ELR (cell line): Measurements from ENCODE around the gene ERP29.
"Not testable (repeated sequence)": the region's sequence is repeated elsewhere in the genome, so short reads cannot be mapped to it uniquely, and the experiment has no call there.

Experiments used
- DNase-seq: peaks from one replicate; pipeline ENCODE4 v3.0.0-alpha.2; 2015; ENCODE audit warnings: low read depth

The ERP29 gene

DNA sequence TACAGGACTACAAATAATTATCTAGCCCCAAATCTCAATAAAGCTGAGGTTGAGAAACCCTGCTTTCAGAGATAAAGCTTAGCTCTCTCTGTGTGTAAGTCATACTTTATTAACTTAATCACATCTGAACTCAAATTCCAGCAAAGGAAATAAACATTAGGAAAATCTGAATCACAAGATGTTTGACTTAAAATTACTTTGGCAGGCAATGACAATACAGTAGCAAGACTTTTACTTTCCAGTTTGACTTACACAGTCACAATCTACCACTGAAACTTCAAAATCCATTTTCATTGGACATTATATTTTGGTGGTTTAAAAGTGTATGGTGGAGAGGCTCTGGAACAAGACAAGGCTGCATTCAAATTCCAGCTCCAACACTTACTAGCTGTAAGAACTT lies 11.7 kb upstream of the ERP29 start:
- no peak for DNase-seq

DNA sequence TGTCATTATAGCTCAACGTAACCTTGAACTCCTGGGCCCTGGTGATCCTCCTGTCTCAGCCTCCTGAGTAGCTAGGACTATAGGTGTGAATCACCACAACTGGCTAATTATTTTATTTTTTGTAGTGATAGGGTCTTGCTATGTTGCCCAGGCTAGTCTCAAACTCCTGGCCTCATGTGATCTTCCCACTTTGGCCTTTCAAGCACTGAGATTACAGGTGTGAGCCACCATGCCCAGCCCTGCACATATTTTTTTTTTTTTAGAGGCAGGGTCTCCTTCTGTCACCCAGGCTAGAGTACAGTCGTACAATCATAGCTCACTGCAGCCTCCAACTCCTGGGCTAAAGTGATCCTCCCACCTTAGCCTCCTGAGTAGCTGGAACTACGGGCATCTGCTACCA lies 9.2 kb upstream of the ERP29 start:
- DNase-seq = no peak

DNA sequence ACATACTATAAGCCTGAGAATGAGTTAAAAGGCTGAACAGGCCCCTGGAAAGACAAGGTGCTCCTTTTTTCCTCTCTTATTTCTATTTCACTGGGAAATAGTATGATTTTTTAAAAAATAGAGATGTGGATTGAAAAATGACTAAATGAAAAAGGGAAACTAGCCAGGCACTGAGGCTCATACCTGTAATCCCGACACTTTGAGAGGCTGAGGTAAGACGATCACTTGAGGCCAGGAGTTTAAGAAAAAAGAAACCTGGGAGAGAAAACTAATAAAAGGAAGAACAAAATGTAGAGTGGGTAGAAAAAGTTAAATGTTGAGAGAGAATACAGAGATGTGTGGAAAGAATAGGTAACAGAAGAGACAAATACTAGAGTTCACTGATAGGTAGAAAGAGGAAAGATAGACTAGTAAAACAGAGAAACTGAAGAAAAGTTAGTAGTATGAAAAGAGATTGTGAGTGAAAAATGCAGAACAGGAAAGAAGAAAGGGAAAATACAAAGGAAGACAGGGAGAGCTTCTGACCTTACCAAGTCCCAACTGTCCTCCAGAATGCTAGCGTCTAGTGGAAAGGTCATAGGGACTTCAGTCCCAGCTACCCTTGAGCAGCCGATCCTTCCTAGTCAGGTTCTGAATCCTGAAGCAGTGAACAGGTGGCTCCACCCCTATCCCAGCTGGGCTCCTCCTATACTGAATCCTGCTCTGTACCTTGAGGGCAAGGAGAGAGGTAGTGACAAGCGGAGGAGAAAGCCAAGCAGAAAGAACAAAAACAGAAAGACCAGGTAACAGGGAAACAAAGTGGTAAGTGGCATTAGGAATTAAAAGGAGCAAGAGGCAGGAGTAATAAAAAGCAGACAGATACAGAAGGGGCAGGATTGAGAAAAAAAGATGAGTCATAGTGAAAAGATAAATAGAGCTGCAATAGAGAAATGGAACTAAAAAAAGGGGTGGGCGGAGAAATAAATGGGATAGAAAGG lies 7.5 kb upstream of the ERP29 start:
- peak; percentile 29 for DNase-seq

DNA sequence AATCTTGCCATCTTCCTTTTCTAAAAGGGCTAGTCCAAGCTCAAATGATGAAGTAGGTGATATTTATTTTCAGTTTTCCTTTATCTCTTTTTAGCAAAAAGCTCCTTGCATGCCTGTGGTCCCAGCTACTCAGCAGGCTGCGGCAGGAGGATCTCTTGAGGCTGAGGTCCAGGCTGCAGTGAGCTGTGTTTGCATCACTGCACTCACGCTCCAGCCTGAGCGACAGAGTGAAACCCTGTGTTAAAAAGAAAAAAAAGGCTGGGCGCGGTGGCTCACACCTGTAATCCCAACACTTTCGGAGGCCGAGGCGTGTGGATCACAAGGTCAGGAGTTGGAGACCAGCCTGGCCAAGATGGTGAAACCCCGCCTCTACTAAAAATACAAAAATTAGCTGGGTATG lies 5.3 kb upstream of the ERP29 start:
- DNase-seq = no peak

DNA sequence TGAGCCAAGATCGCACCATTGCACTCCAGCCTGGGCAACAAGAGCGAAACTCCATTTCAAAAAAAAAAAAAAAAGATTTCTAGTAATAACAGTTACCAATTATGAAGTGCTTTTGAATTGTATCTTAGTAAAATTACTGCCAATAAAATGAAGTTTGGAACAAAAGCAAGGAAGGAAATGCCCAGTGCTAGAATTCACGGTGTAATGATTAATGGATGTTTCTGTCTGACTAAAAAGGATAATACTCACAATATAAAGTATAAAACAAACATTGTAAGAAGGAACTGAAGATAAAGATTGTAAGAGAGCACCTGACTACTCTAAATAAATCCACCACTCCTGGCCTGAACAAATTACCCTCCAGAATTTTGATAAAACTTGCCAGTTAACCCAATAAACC lies 4.3 kb upstream of the ERP29 start:
- no peak for DNase-seq

DNA sequence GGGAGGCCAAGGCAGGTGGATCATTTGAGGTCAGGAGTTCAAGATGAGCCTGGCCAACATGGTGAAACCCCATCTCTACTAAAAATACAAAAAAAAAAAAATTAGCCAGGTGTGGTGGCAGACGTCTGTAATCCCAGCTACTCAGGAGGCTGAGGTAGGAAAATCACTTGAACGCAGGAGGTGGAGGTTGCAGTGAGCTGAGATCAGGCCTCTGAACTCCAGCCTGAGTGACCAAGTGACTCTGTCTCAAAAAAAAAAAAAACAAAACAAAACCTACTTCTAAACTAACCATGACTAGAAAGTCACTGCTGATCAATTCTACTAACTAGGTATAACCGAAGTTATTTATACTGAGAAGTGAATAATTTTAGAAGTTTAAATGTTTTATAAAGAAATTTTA lies 3.6 kb upstream of the ERP29 start:
- DNase-seq = not testable (repeated sequence)

DNA sequence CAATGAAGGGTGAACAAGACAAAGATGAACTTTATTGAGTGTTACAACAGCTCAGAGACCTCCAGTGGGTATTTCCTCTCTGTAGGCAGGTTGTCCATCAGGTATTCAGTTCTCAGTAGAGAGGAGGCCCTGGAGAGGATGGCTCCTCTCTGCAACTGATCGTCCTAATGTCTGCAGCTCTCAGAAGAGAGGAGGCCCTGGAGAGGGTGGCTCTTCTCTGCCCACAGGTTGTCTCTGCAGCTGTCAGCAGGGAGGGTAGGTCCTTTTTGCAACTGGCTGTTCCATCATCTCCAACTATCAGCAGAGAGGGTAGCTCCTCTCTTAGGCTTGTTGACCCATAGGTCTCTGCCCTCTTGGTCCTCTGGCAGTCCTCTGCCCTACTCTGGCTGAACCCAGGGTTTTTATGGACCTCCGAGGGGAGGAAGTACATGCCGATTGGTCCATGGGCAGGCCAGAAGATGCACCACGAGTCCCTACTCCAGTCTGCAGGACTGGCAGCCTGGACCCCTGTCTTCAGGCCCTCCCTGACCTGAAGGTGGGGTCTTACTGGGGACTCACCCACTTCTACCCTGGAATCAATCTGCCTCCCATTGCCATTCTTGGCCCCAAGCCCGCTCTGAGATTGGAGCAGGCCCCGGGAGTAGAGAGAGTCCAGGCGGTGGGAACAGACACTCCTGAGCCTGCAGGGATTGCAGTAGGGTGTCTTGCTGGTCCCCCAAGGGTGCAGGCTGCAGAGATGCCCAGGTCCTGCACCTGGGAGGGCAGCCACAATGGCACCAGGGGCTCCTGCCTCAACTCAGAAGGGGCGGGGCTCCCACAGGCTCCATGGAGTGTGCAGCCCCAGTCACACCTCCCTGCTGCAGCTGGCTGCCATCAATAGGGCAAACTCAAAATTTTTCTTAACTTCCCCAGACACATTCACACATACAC lies 2.5 kb upstream of the ERP29 start:
- no peak for DNase-seq

DNA sequence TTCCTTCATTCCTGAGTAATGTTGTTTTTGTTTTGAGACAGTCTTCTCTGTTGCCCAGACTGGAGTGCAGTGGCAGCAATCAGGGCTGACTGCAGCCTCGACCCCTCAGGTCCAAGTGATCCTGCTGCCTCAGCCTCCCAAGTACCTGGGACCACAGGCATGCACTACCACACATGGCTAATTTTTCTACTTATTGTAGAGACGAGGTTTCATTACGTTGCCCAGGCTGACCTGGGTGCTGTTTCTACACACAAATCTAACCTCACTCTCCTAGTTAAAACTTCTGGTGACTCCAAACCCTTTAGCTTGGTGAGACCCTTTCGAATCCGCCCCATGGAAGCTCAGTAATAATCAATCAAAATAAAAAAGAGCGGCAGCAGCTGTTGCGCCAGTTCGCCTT lies 1.5 kb upstream of the ERP29 start:
- no peak for DNase-seq

DNA sequence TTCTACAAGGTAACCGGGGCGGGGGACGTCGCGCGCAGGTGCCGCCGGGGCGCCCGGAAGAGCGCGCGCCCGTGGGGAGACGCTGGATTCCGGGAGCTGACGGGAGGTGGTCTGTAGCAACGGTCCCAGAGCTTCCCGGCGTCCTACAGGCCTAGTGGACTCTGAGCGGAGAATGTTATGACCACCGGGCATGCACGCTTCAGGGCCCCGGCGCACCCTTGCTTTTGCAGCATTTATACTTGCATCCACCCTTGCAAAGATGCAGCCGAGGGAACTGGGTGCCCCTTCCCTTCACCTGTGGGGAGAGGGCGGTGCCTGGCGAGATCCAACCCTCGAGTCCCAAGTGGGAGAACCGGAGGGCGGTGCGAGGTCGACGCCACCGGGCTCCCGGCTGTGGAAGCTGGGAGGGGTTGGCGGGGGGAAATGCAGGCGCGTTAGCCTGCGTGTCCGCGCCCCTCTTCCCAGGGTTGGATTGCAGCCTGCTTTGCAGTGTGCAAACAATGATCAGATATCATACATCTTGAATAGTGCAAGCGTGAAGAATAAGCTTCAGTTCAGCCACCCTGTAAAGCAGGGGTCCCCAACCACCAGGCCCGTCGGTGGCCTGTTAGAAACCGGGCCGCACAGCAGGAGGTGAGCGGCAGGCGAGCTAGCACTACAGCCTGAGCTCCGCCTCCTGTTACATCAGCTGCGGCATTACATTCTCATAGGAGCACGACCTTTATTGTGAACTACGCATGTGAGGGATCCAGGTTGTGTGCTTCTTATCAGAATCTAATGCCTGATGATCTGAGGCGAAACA lies 576 bp downstream of the ERP29 start:
- DNase-seq = peak; percentile 82

DNA sequence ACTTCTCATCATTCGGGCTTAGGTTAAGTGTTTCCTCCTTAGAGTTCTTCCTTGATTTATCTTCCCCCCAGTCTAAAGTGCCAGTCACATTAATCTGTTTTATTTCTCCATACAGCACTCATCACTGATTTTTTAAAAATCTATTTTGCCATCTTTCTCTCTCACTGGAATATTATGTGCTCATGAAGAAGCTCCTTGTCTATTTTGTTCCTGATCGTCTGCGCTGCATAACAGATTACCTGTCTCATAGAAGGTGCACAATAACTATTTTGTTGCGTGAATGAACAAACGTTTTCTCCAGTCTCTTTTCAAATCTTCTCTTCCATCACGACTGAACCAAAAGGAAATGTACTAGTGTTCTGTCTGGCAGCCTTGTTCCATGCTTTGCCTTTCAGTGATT lies 2.7 kb downstream of the ERP29 start:
- DNase-seq = no peak

DNA sequence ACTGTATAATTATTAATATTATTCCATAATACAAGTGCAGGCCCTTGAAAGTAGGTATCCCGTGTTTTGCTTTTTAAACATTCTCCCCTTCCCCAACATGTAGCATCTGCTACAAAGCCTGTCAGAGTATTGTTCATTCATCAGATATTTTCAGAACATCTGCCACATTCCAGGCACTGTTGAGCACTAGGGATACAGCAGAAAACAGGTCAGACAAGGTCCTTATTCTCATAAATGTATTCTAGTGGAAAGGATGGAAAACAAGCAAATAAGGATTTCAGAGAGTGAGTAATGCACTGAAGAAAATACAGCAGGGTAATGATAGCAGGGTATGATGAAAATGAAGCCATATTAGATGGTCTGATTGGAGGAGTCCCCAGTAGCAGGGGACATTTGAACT lies 3.8 kb downstream of the ERP29 start:
- no peak for DNase-seq

DNA sequence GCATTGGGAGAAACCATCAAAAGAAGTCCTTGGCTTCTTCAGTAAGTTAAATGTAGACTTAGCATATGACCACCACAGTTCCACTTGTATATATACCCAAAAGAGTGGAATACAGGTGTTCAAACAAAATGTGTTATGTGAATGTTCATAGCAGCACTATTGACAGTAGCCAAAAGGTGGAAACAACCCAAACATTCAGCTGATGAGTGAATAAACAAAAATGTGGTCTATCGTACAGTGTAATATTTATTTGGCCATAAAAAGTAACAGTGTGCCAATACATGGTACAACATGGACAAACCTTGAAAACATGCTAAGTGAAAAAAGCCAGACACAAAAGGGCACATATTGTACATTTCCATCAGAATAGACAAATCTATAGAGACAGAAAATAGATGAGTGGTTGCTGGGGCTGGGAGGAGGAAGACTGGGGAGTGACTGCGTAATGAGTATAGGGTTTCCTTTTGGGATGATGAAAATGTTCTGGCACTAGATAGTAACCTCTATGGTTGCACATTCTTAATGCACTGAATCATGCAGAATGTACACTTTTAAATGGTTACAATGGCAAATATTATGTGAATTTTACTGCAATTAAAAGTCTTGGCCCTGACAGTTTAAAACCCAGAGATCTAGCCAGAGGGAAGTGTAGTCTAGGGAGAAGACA lies 5.5 kb downstream of the ERP29 start:
- DNase-seq = peak; percentile 87

DNA sequence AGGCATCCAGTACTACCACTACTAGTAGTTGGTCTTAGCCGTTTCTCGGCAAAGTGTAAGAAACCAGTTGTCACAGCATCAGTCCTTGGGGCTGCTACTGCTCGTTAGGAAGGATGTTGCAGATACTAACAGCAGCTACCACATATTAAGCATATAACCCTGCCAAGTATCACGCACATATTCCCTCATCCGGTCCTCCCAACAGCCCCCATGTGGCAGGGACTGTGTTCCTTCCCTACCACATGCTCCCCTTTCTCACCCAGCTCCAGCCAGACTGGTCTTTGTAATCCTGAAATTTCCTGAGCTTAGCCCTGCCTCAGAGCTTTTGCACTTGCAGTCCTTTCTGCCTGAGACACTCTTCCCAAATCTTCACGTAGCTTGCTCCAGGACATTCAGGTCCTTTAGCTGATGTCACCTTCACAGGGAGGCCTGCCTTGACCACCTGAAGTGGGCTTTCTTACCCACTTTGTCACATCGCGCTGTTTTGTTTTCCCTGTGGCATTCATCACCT lies 7.8 kb downstream of the ERP29 start:
- DNase-seq = no peak

DNA sequence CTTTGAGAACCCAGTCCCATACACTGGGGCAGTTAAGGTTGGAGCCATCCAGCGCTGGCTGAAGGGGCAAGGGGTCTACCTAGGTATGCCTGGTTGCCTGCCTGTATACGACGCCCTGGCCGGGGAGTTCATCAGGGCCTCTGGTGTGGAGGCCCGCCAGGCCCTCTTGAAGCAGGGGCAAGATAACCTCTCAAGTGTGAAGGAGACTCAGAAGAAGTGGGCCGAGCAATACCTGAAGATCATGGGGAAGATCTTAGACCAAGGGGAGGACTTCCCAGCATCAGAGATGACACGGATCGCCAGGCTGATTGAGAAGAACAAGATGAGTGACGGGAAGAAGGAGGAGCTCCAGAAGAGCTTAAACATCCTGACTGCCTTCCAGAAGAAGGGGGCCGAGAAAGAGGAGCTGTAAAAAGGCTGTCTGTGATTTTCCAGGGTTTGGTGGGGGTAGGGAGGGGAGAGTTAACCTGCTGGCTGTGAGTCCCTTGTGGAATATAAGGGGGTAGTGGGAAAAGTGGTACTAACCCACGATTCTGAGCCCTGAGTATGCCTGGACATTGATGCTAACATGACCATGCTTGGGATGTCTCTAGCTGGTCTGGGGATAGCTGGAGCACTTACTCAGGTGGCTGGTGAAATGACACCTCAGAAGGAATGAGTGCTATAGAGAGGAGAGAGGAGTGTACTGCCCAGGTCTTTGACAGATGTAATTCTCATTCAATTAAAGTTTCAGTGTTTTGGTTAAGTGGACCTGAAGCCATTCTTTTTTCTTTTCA lies 9.2 kb downstream of the ERP29 start:
- DNase-seq = no peak

DNA sequence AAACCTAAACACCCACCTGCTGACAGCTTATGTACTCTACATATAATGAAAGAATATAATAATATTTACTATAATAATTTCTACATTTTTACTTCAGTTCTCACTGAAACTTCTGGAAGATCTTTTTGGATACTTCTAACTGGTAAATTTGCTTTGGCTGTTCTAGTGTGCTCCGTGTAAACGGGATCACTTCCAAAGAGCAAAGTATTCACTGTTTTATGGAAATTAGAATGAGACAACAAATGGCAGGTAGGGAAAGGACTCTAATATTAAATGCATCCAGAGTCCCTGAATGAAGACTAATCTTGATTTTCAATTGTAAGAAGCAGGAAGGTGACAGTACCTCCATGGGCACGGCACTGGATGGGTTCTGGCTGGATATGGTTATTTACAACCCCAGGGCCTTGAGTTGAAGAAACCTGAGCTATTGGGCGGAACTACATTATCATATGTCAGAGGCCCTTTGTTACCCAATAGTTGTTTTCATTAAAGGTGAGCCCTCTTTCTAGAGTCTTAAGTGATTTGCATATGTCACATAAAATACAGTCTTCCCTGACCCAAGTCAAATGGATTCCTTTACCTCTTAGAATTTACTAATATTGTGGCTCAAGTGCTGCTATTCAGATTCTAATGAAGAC lies 10.7 kb downstream of the ERP29 start:
- no peak for DNase-seq

DNA sequence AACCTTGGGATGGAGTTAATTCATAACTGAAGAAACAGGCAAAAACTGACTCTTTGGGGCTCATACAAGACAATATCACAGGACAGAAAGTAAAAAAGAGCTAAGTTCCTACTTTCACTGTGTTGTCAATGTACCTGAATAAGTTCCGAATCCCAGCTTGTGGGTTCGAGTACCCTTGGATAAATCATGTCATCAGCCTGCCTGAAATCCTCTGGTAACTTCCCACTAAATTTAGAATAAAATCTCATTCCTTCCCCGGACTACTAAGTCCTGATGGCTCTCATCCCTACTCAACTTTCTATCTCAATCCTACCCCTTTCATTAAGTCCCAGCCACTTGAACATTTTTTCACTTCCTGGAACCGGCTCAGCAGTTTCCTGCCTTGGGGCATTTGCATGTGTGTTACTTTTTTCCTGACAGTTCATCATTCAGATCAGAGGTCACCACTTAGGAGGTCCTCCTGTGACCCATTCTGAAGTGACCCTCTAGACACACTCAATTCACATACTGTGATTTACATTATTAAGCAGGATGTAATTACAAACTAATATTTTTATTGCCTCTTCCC lies 12.7 kb downstream of the ERP29 start:
- DNase-seq = peak; percentile 36

DNA sequence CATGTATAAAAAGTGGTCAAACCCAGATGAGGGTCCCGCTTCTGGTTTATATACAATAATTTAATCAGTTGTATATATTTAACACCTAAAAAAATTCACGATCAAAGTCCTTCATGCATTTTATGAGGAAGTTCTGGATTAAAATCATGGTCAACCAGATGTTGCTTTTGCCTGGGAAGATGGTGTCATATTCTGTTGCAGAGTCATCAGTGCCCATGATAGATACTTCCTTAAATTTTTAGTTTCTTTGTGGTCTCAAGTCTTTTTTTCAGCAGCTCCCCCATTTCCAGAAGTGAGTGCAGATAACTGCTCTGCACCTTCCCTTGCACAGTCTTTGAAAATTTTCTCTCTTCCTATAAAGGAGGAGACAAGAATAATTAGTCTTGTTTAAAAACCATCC lies 16.1 kb downstream of the ERP29 start:
- DNase-seq = no peak

DNA sequence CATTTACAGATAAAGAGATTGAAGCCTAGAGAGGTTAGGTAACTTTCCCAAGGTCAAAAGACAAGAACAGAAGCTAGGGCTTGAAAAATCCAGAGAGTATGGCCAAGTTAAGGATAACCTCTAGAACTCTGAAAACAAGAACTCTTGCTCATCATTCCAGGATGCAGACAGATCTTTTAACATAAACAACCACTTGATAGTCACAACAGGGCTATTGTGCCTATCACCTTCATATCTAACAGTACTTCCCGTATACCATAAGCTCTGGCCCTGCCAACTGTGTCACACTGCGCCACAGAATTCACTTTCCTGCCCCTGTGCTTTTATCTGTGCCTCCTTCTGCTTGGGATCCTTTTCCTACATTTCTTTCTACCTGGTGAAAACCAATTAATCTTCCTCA lies 18.2 kb downstream of the ERP29 start:
- peak; percentile 23 for DNase-seq

DNA sequence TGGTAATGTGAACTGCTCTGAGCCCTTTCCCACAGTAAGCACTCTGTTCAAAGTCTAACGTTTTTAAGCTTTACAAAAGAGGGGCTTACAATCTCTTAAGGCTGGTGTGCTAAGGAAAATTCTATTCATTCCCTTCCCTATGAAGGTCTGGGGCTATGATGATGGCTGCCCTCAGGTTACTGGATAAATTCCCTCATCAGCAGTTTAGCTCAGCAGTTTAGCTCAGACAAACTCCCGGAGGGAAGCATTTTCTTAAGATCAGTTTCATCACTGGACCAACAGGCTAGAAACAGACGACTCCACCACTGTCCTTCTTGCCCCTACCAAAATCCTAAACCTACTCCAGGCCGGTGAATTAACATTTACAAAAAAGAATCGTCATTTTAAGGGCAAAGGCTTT lies 19.1 kb downstream of the ERP29 start:
- no peak for DNase-seq
